KOPT-K1 (cell line): ENCODE results near the gene MTHFS.
"Not testable (repeated sequence)": the region's sequence is repeated elsewhere in the genome, so short reads cannot be mapped to it uniquely, and the experiment has no call there.

Source experiments
- H3K27ac ChIP-seq: fragments of 200-600 bp; sonication (generic); 2 replicates; pipeline ENCODE4 v1.5.1; 2016; ENCODE audit warnings: antibody characterized with exemption, mild to moderate bottlenecking, low read depth, low read length; ENCODE audit not compliant: poor library complexity, severe bottlenecking
- H3K36me3 ChIP-seq: fragments of 200-600 bp; sonication (generic); 2 replicates; pipeline ENCODE4 v1.5.1; 2017; ENCODE audit warnings: antibody characterized with exemption, mild to moderate bottlenecking, low read length, moderate library complexity; ENCODE audit not compliant: insufficient read depth
- H3K9me3 ChIP-seq: fragments of 200-600 bp; sonication (generic); 2 replicates; pipeline ENCODE4 v1.5.1; 2017; ENCODE audit warnings: antibody characterized with exemption, low read length, mild to moderate bottlenecking; ENCODE audit not compliant: insufficient read depth, poor library complexity, severe bottlenecking

MTHFS gene

GRCh38 chr15:79898786-79899185 is 2.0 kb upstream of the MTHFS start:
- H3K36me3 ChIP-seq, H3K9me3 ChIP-seq: not testable (repeated sequence)
- H3K27ac ChIP-seq: peak overlapping the region; percentile 94

- no peaks in the 10 kb centered on the region for H3K36me3 ChIP-seq
- peak overlapping the region; percentile 94 for H3K27ac ChIP-seq
- H3K9me3 ChIP-seq: no peaks in the 10 kb centered on the region
Measured at GRCh38 chr15:79898369-79898768, 1.6 kb upstream of the MTHFS start.

- Histone ChIP-seq H3K27ac (peak overlapping the region; percentile 94), H3K36me3 (no peaks in the 10 kb centered on the region; the same call in 1 of the 2 replicates)
Measured at GRCh38 chr15:79897701-79898113, 893 bp upstream of the MTHFS start.

GRCh38 chr15:79897380-79897678 is 515 bp upstream of the MTHFS start:
- peak overlapping the region; percentile 94 for H3K27ac ChIP-seq
- H3K9me3 ChIP-seq: no peaks in the 10 kb centered on the region
- peaks cover 4% of the 10 kb centered on the region for H3K36me3 ChIP-seq

More at GRCh38 chr15:79897701-79898113, 893 bp upstream of the MTHFS start:
- H3K9me3 ChIP-seq: no peaks in the 10 kb centered on the region

- peaks cover 13% of the 10 kb centered on the region for H3K36me3 ChIP-seq
- H3K27ac ChIP-seq: peak overlapping the region; percentile 94
- H3K9me3 ChIP-seq: no peaks in the 10 kb centered on the region
Measured at GRCh38 chr15:79896131-79896633, 632 bp downstream of the MTHFS start.

GRCh38 chr15:79887054-79887930 is 9.5 kb downstream of the MTHFS start:
- Histone ChIP-seq H3K36me3 (peaks cover 93% of the 10 kb centered on the region), H3K27ac (no peak overlapping the region), H3K9me3 (no peaks in the 10 kb centered on the region)

GRCh38 chr15:79886124-79886523 is 10.7 kb downstream of the MTHFS start:
- no peak overlapping the region for H3K27ac ChIP-seq
- H3K36me3 ChIP-seq: peaks cover 95% of the 10 kb centered on the region
- H3K9me3 ChIP-seq: no peaks in the 10 kb centered on the region

GRCh38 chr15:79884204-79884596 is 12.6 kb downstream of the MTHFS start:
- peaks cover 10% of the 10 kb centered on the region for H3K9me3 ChIP-seq
- peaks cover 100% of the 10 kb centered on the region for H3K36me3 ChIP-seq
- no peak overlapping the region for H3K27ac ChIP-seq

- Histone ChIP-seq H3K9me3 (peaks cover 15% of the 10 kb centered on the region), H3K27ac (no peak overlapping the region), H3K36me3 (peaks cover 100% of the 10 kb centered on the region)
Measured at GRCh38 chr15:79883579-79884203, 13.1 kb downstream of the MTHFS start.

GRCh38 chr15:79881668-79882067 is 15.1 kb downstream of the MTHFS start:
- peaks cover 100% of the 10 kb centered on the region for H3K36me3 ChIP-seq
- no peak overlapping the region for H3K27ac ChIP-seq

GRCh38 chr15:79881254-79881653 is 15.6 kb downstream of the MTHFS start:
- peaks cover 100% of the 10 kb centered on the region for H3K36me3 ChIP-seq
- peaks cover 38% of the 10 kb centered on the region for H3K9me3 ChIP-seq
- H3K27ac ChIP-seq: no peak overlapping the region

More at GRCh38 chr15:79881668-79882067, 15.1 kb downstream of the MTHFS start:
- H3K9me3 ChIP-seq: peaks cover 36% of the 10 kb centered on the region

GRCh38 chr15:79878078-79878705 is 18.6 kb downstream of the MTHFS start:
- Histone ChIP-seq H3K36me3 (peaks cover 99% of the 10 kb centered on the region), H3K9me3 (peaks cover 62% of the 10 kb centered on the region), H3K27ac (no peak overlapping the region)

- Histone ChIP-seq H3K27ac (no peak overlapping the region), H3K9me3 (peaks cover 62% of the 10 kb centered on the region), H3K36me3 (peaks cover 99% of the 10 kb centered on the region)
Measured at GRCh38 chr15:79875213-79875612, 21.6 kb downstream of the MTHFS start.

- Histone ChIP-seq H3K9me3 (peaks cover 52% of the 10 kb centered on the region), H3K27ac (no peak overlapping the region)
Measured at GRCh38 chr15:79874242-79874641, 22.6 kb downstream of the MTHFS start.

GRCh38 chr15:79872358-79873017 is 24.3 kb downstream of the MTHFS start:
- peaks cover 99% of the 10 kb centered on the region for H3K36me3 ChIP-seq
- H3K27ac ChIP-seq: no peak overlapping the region
- H3K9me3 ChIP-seq: peaks cover 35% of the 10 kb centered on the region

More at GRCh38 chr15:79874242-79874641, 22.6 kb downstream of the MTHFS start:
- H3K36me3 ChIP-seq: peaks cover 99% of the 10 kb centered on the region
